Endothelial cell of umbilical vein (primary cell): Measurements from ENCODE around the gene BAZ1B. TPM values are rescaled to one million over a fixed set of nuclear protein-coding genes. Genes with fewer than 3 reads are reported as not detected.
A peak's percentile ranks its signal among the peaks of the same experiment; 100 is the strongest.

Experiments
- BruUV-seq: library from RNA; stranded (reverse); fragments of 400-500 nt; replicated peaks from 2 replicates; lab custom pipeline; 2021; lab: Mats Ljungman, UMichigan
- CTCF ChIA-PET: fragments of 300-600, 350-600 bp; sonication (Branson Sonifier 250); formaldehyde crosslinking; loops from one replicate; lab custom pipeline; 2021; ENCODE audit warnings: antibody characterized with exemption, inconsistent platforms; lab: Charles Lee
- POLR2A ChIA-PET: fragments of 300-600, 350-600 bp; sonication (Branson Sonifier 250); formaldehyde crosslinking; loops from one replicate; lab custom pipeline; 2021; ENCODE audit warnings: antibody characterized with exemption, inconsistent platforms; lab: Charles Lee
- DNase-seq: peaks from one replicate; pipeline ENCODE4 v3.0.0-alpha.2; 2011; ENCODE audit warnings: low read depth, low spot score
- FAIRE-seq: peaks from 2 replicates; lab custom pipeline; 2011; peaks lifted over from hg19 to GRCh38; lab: Jason Lieb, UNC
- H2AFZ ChIP-seq: 2 replicates; pipeline ENCODE4 v1.6.0; 2012; ENCODE audit warnings: low read depth, low read length, control low read depth, inconsistent platforms
- H3K27ac ChIP-seq: 2 replicates; pipeline ENCODE4 v1.5.1; 2011; ENCODE audit warnings: low read depth, mild to moderate bottlenecking, control low read depth, low read length, moderate library complexity; ENCODE audit not compliant: insufficient read depth
- H3K27me3 ChIP-seq, 2 experiments: 2 replicates each; pipeline versions ENCODE4 v1.6.0 to v1.6.1; 2011; ENCODE audit warnings: low read length in 2 of 2, mixed read lengths in 1 of 2; ENCODE audit not compliant: control insufficient read depth in 2 of 2, insufficient read depth in 2 of 2
- H3K36me3 ChIP-seq, 2 experiments: 2 replicates in 1 of 2; 3 replicates in 1 of 2; pipeline ENCODE4 v1.5.1; 2011; ENCODE audit warnings: low read length in 2 of 2, mild to moderate bottlenecking in 1 of 2, moderate library complexity in 1 of 2; ENCODE audit not compliant: control insufficient read depth in 2 of 2, insufficient read depth in 2 of 2; ENCODE audit errors: extremely low read depth in 1 of 2
- H3K4me1 ChIP-seq: 3 replicates; pipeline ENCODE4 v1.5.1; 2011; ENCODE audit warnings: mild to moderate bottlenecking, low read length; ENCODE audit not compliant: control insufficient read depth, insufficient read depth; ENCODE audit errors: extremely low read depth
- H3K4me2 ChIP-seq: 2 replicates; pipeline ENCODE4 v1.6.1; 2011; ENCODE audit warnings: low read length, control low read depth, mixed read lengths; ENCODE audit not compliant: insufficient read depth
- H3K4me3 ChIP-seq, 3 experiments: fragments of 200-600 bp in 1 of 3; sonication (generic), shearing (Covaris generic) in 1 of 3; replicated peaks in 1 of 3; 2 replicates each; pipeline ENCODE4 v1.5.1; 2011 to 2016; ENCODE audit warnings: control low read depth in 3 of 3, low read length in 3 of 3, mild to moderate bottlenecking in 2 of 3, inconsistent platforms in 1 of 3, low read depth in 1 of 3, moderate library complexity in 1 of 3; ENCODE audit not compliant: insufficient read depth in 1 of 3
- H3K79me2 ChIP-seq: 2 replicates; pipeline ENCODE4 v1.6.0; 2012; ENCODE audit warnings: low read length, inconsistent platforms; ENCODE audit not compliant: control insufficient read depth, insufficient read depth
- H3K9ac ChIP-seq: replicated peaks from 2 replicates; pipeline ENCODE3; 2011; ENCODE audit warnings: low read length, control low read depth; ENCODE audit not compliant: insufficient read depth; ENCODE audit errors: extremely low read depth
- H3K9me1 ChIP-seq: replicated peaks from 3 replicates; pipeline ENCODE4 v1.6.0; 2011; ENCODE audit warnings: mild to moderate bottlenecking, low read length; ENCODE audit not compliant: control insufficient read depth, insufficient read depth; ENCODE audit errors: extremely low read depth
- H3K9me3 ChIP-seq: replicated peaks from 2 replicates; pipeline ENCODE4 v1.5.1; 2012; ENCODE audit warnings: low read length, inconsistent platforms; ENCODE audit not compliant: control insufficient read depth, insufficient read depth
- H4K20me1 ChIP-seq: replicated peaks from 2 replicates; pipeline ENCODE3; 2011; ENCODE audit warnings: mild to moderate bottlenecking, low read length; ENCODE audit not compliant: control insufficient read depth, insufficient read depth; ENCODE audit errors: extremely low read depth
- CTCF ChIP-seq, 2 donors: IDR thresholded peaks; 1 replicate in 1 of 2; 2 replicates in 1 of 2; pipeline ENCODE4 v1.5.1; 2011; ENCODE audit warnings: low read length in 2 of 2, mild to moderate bottlenecking in 2 of 2, moderate library complexity in 2 of 2, control low read depth in 1 of 2, inconsistent platforms in 1 of 2, low read depth in 1 of 2; ENCODE audit not compliant: insufficient read depth in 1 of 2; ENCODE audit errors: extremely low read depth in 1 of 2
- EZH2 ChIP-seq: IDR thresholded peaks from 2 replicates; pipeline ENCODE4 v1.6.1; 2012; ENCODE audit warnings: borderline replicate concordance, low read depth, mild to moderate bottlenecking, moderate library complexity, low read length, inconsistent platforms; ENCODE audit not compliant: severe bottlenecking
- FOS ChIP-seq: IDR thresholded peaks from 2 replicates; pipeline ENCODE4 v1.6.1; 2011; ENCODE audit warnings: mild to moderate bottlenecking, low read length, moderate library complexity, borderline replicate concordance; ENCODE audit not compliant: insufficient read depth
- GATA2 ChIP-seq: IDR thresholded peaks from 2 replicates; pipeline ENCODE4 v1.7.0; 2011; ENCODE audit warnings: low read depth, mild to moderate bottlenecking, moderate library complexity, mixed read lengths, low read length; ENCODE audit not compliant: insufficient read length, insufficient read depth
- JUN ChIP-seq: IDR thresholded peaks from 2 replicates; pipeline ENCODE4 v1.6.1; 2011; ENCODE audit warnings: borderline replicate concordance, low read depth; ENCODE audit not compliant: insufficient read length, insufficient read depth
- MAX ChIP-seq: IDR thresholded peaks from 2 replicates; pipeline ENCODE4 v1.6.1; 2011; ENCODE audit not compliant: insufficient read depth, insufficient read length
- MYC ChIP-seq: IDR thresholded peaks from one replicate; pipeline ENCODE4 v1.6.1; 2011; ENCODE audit warnings: mild to moderate bottlenecking, low read depth, low read length
- POLR2A ChIP-seq: IDR thresholded peaks from 2 replicates; pipeline ENCODE4 v1.6.1; 2012; ENCODE audit warnings: low read depth, mild to moderate bottlenecking, control low read depth, low read length
- POLR2AphosphoS5 ChIP-seq: IDR thresholded peaks from 2 replicates; pipeline ENCODE4 v1.6.1; 2012; ENCODE audit warnings: low read depth, mild to moderate bottlenecking, control low read depth, low read length, moderate library complexity; ENCODE audit not compliant: insufficient read depth
- dilution Hi-C: fragments of 300-500 bp; cut with MboI; formaldehyde crosslinking; loops from one replicate; pipeline ENCODE4 v1.15.0; 2019; ENCODE audit warnings: low sequenced_read_pairs; ENCODE audit not compliant: extremely low pct_ligation_motif_present
- intact Hi-C: fragments of 100-400 bp; cut with micrococcal nuclease; formaldehyde crosslinking; loops from one replicate; pipeline ENCODE4 v1.10.0; 2022
- polyA plus RNA-seq, 4 experiments: library from polyadenylated mRNA; depleted of rRNA in 3 of 4; stranded (reverse) in 3 of 4; unstranded in 1 of 4; fragments of >200 nt; gene quantifications; 2 replicates each; pipeline versions ENCODE4 v1.2.1 to v1.2.3, GENCODE V29; 2011 to 2012; ENCODE audit warnings: missing spikeins in 1 of 4
- total RNA-seq: library from RNA; stranded (reverse); gene quantifications from 2 replicates; pipeline ENCODE4 v1.2.3, GENCODE V29; 2021

Gene BAZ1B
- total and polyA plus RNA-seq, 2 donors (not counting 3 experiments of a cell fraction or from before 2014, with no cell fraction given) = 16.2 to 74.7 TPM

GRCh38 chr7:73448609-73449008 is 73.5 kb downstream of the BAZ1B start:
- Histone ChIP-seq H3K79me2 (peaks cover 6% of the 10 kb centered on the region), H3K9me3 (no peaks in the 10 kb centered on the region), H3K27ac (no peak overlapping the region), H4K20me1 (peaks cover 6% of the 10 kb centered on the region), H3K4me3 (no peak overlapping the region), H3K4me2 (no peak overlapping the region), H3K27me3 (no peaks in the 10 kb centered on the region), H3K36me3 (peaks cover 43 to 60% of the 10 kb centered on the region in 2 experiments), H3K9me1 (no peaks in the 10 kb centered on the region), H3K9ac (no peak overlapping the region), H2AFZ (no peak overlapping the region), H3K4me1 (no peaks in the 10 kb centered on the region)
- dilution Hi-C loops = no loop called here
- no TSS peak for BruUV-seq
- intact Hi-C loops = no loop called here
- TF ChIP-seq JUN (no peak), MAX (no peak), POLR2AphosphoS5 (no peak), FOS (no peak), CTCF (IDR thresholded peaks at IDR 0.05; ENCODE audit: extremely low read depth in 1 of 2, insufficient read depth in 1 of 2, low read depth in 1 of 2, low read length in 2 of 2) (no peak), EZH2 (no peak), MYC (no peak), GATA2 (no peak), POLR2A (no peak)
- peak; percentile 26 for FAIRE-seq
- no peak for DNase-seq
- CTCF ChIA-PET = interaction anchor here (2.8 kb wide), 1 partner anchor 106 kb away, joined by 11 read pairs; no protein-coding TSS in a partner anchor
- POLR2A ChIA-PET = no interaction called here
